Neuronal stem cell (in vitro differentiated cells): Measurements from ENCODE around the gene RUVBL2.

Experiments used
- DNase-seq: peaks from one replicate; pipeline ENCODE4 v3.0.0-alpha.2; 2013; ENCODE audit warnings: low spot score
- H2AFZ ChIP-seq: one replicate; pipeline ENCODE4 v1.6.1; 2013; ENCODE audit warnings: mild to moderate bottlenecking, low read length, inconsistent platforms
- H2AK5ac ChIP-seq: 2 replicates; pipeline ENCODE4 v1.6.1; 2013; ENCODE audit warnings: low read depth, mild to moderate bottlenecking, inconsistent platforms, low read length, moderate library complexity, mixed read lengths
- H2BK120ac ChIP-seq: 2 replicates; pipeline ENCODE4 v1.6.1; 2013; ENCODE audit warnings: low read depth, mild to moderate bottlenecking, inconsistent platforms, low read length, moderate library complexity, mixed read lengths
- H2BK12ac ChIP-seq: one replicate; pipeline ENCODE4 v1.6.1; 2013; ENCODE audit warnings: low read length, inconsistent platforms
- H2BK15ac ChIP-seq: 2 replicates; pipeline ENCODE4 v1.6.1; 2013; ENCODE audit warnings: mild to moderate bottlenecking, low read length, inconsistent platforms, mixed read lengths
- H2BK5ac ChIP-seq: one replicate; pipeline ENCODE4 v1.6.1; 2013; ENCODE audit warnings: inconsistent platforms, mild to moderate bottlenecking, low read length, moderate library complexity
- H3K14ac ChIP-seq: one replicate; pipeline ENCODE4 v1.6.1; 2013; ENCODE audit warnings: low read length, inconsistent platforms
- H3K18ac ChIP-seq: 2 replicates; pipeline ENCODE4 v1.6.1; 2013; ENCODE audit warnings: low read length, inconsistent platforms
- H3K23ac ChIP-seq: 2 replicates; pipeline ENCODE4 v1.6.1; 2013; ENCODE audit warnings: low read depth, mild to moderate bottlenecking, mixed read lengths, low read length, inconsistent platforms; ENCODE audit not compliant: poor library complexity
- H3K27ac ChIP-seq: replicated peaks from 3 replicates; pipeline ENCODE4 v1.5.1; 2013; ENCODE audit warnings: low read length, inconsistent platforms
- H3K27me3 ChIP-seq, 3 experiments: 2 replicates each; pipeline ENCODE4 v1.6.1; 2013; ENCODE audit warnings: low read length in 3 of 3, mild to moderate bottlenecking in 2 of 3, inconsistent platforms in 1 of 3, low read depth in 1 of 3, mixed read lengths in 1 of 3, moderate library complexity in 1 of 3; ENCODE audit not compliant: control insufficient read depth in 3 of 3, insufficient read depth in 3 of 3
- H3K36me3 ChIP-seq, 2 donors: replicated peaks in 1 of 2; 2 replicates each; pipeline ENCODE4 v1.6.1; 2013; ENCODE audit warnings: low read length in 2 of 2; ENCODE audit not compliant: control insufficient read depth in 2 of 2, insufficient read depth in 2 of 2
- H3K4ac ChIP-seq: 2 replicates; pipeline ENCODE4 v1.6.1; 2013; ENCODE audit warnings: inconsistent platforms, mild to moderate bottlenecking, low read length, moderate library complexity
- H3K4me1 ChIP-seq, 2 donors: 1 replicate in 1 of 2; 2 replicates in 1 of 2; pipeline ENCODE4 v1.6.1; 2013; ENCODE audit warnings: low read length in 2 of 2, low read depth in 1 of 2; ENCODE audit not compliant: control insufficient read depth in 2 of 2, insufficient read depth in 1 of 2
- H3K4me2 ChIP-seq: one replicate; pipeline ENCODE4 v1.6.1; 2013; ENCODE audit warnings: mild to moderate bottlenecking, low read length, inconsistent platforms; ENCODE audit not compliant: insufficient read depth, poor library complexity, severe bottlenecking
- H3K4me3 ChIP-seq, 2 donors: 2 replicates each; pipeline ENCODE4 v1.5.1; 2013; ENCODE audit warnings: low read length in 2 of 2, mild to moderate bottlenecking in 2 of 2, inconsistent platforms in 1 of 2, moderate library complexity in 1 of 2
- H3K79me1 ChIP-seq: one replicate; pipeline ENCODE4 v1.6.1; 2013; ENCODE audit warnings: low read depth, mild to moderate bottlenecking, inconsistent platforms, low read length, moderate library complexity
- H3K9ac ChIP-seq: one replicate; pipeline ENCODE4 v1.6.1; 2013; ENCODE audit warnings: mild to moderate bottlenecking, low read depth, low read length, inconsistent platforms; ENCODE audit not compliant: poor library complexity
- H3K9me3 ChIP-seq, 2 donors: replicated peaks in 1 of 2; 2 replicates each; pipeline versions ENCODE3 to v1.6.1; 2013; ENCODE audit warnings: low read length in 2 of 2, mild to moderate bottlenecking in 2 of 2, inconsistent platforms in 1 of 2, low read depth in 1 of 2, mixed read lengths in 1 of 2, moderate library complexity in 1 of 2; ENCODE audit not compliant: control insufficient read depth in 2 of 2, insufficient read depth in 1 of 2
- H4K8ac ChIP-seq: one replicate; pipeline ENCODE4 v1.6.1; 2013; ENCODE audit warnings: low read depth, mild to moderate bottlenecking, inconsistent platforms, low read length, moderate library complexity
- H4K91ac ChIP-seq: one replicate; pipeline ENCODE4 v1.6.1; 2013; ENCODE audit warnings: low read length, low read depth, mild to moderate bottlenecking, inconsistent platforms; ENCODE audit not compliant: poor library complexity
- WGBS, 2 donors: extraction: QIAGEN DNeasy Blood & Tissue Kit; methylation state at CpG; one replicate each; pipeline ENCODE4 v1.1.7; 2013; ENCODE audit warnings: missing lambda C conversion rate in 2 of 2, mixed read lengths in 1 of 2; ENCODE audit not compliant: insufficient read length in 2 of 2, insufficient replicate concordance in 1 of 2; ENCODE audit errors: extremely low coverage in 2 of 2; 5-methylcytosine and 5-hydroxymethylcytosine counted together

The RUVBL2 gene

DNA sequence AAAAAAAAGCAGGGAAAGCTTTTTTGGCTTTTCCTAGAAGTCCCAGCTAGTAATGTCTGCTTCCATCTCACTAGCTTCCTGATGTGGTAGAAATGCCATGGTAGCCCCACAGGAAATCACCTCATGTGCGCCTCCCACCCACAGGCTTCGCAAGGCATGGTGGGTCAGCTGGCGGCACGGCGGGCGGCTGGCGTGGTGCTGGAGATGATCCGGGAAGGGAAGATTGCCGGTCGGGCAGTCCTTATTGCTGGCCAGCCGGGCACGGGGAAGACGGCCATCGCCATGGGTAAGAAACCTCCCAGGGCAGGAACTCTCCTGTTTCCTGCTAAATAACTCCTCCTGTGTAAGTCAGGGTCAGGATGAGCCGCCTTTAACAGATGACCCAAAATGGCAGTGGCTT is 10.4 kb downstream of the RUVBL2 start:
- WGBS, 2 donors = no CpG with 5 or more reads among the region's 15 CpGs
- no peak overlapping the region for H3K27ac ChIP-seq
- H3K27me3 ChIP-seq = peaks cover 0 to 2% (median 0%) of the 10 kb centered on the region in 3 experiments
- H3K9me3 ChIP-seq = no peaks in the 10 kb centered on the region
- no peak overlapping the region for H3K4me3 ChIP-seq
- no peak overlapping the region for H2BK15ac ChIP-seq
- no peaks in the 10 kb centered on the region for H3K4me1 ChIP-seq
- H3K4ac ChIP-seq = no peak overlapping the region
- no peak overlapping the region for H3K18ac ChIP-seq
- H3K4me2 ChIP-seq = no peak overlapping the region
- H2BK12ac ChIP-seq = no peak overlapping the region
- H3K79me1 ChIP-seq = peaks cover 3% of the 10 kb centered on the region
- DNase-seq = no peak
- H4K8ac ChIP-seq = no peak overlapping the region
- no peak overlapping the region for H3K23ac ChIP-seq
- no peak overlapping the region for H2AFZ ChIP-seq
- H2BK5ac ChIP-seq = no peak overlapping the region
- H4K91ac ChIP-seq = no peak overlapping the region
- no peak overlapping the region for H3K9ac ChIP-seq
- H2AK5ac ChIP-seq = no peak overlapping the region
- peaks cover 37 to 65% of the 10 kb centered on the region in 2 donors for H3K36me3 ChIP-seq
- no peak overlapping the region for H2BK120ac ChIP-seq
- H3K14ac ChIP-seq = no peak overlapping the region

DNA sequence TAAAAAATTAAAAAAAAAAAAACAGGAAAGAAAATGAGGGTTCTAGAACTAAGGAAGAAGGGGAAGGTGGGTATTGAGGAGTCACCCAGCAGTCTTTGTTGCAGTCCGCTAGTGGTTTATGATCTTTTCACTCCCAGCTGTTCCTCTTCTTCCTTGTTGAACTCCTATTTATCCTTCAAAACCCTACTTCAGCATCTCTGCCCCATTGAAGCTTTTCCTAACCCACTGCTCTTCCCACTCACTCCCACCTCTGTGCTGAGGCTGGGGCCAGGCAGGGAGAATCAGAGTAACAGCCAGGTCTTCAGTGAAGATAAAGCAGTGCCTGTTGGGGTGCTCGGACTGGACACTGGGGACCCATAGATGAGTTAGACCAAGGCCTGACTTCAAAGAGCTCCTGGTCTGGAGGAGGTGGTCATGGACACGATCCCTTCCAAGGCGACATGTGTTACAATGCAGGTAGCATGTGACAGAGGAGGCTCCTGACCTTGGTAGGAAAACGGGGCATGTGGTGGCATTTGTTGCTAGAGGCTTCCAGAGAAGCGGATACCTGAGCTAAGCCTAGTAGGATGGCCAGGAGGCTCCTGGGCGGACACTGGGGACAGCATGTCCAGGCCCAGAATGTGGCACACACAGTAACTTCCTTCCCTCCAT is 11.4 kb downstream of the RUVBL2 start:
- no peak overlapping the region for H3K4me3 ChIP-seq
- H2AFZ ChIP-seq = no peak overlapping the region
- no peak overlapping the region for H4K91ac ChIP-seq
- H3K27me3 ChIP-seq = peaks cover 0 to 2% (median 0%) of the 10 kb centered on the region in 3 experiments
- H3K14ac ChIP-seq = no peak overlapping the region
- peaks cover 45 to 72% of the 10 kb centered on the region in 2 donors for H3K36me3 ChIP-seq
- H2BK5ac ChIP-seq = no peak overlapping the region
- no peak overlapping the region for H3K18ac ChIP-seq
- H2BK12ac ChIP-seq = no peak overlapping the region
- H3K27ac ChIP-seq = no peak overlapping the region
- DNase-seq = no peak
- H3K23ac ChIP-seq = no peak overlapping the region
- no peak overlapping the region for H4K8ac ChIP-seq
- H3K9ac ChIP-seq = no peak overlapping the region
- no peaks in the 10 kb centered on the region for H3K4me1 ChIP-seq
- peaks cover 3% of the 10 kb centered on the region for H3K79me1 ChIP-seq
- H3K4ac ChIP-seq = no peak overlapping the region
- no peak overlapping the region for H2AK5ac ChIP-seq
- no CpG with 5 or more reads among the region's 7 CpGs for WGBS, 2 donors
- H2BK15ac ChIP-seq = no peak overlapping the region
- H2BK120ac ChIP-seq = no peak overlapping the region
- no peak overlapping the region for H3K4me2 ChIP-seq
- H3K9me3 ChIP-seq = no peaks in the 10 kb centered on the region

DNA sequence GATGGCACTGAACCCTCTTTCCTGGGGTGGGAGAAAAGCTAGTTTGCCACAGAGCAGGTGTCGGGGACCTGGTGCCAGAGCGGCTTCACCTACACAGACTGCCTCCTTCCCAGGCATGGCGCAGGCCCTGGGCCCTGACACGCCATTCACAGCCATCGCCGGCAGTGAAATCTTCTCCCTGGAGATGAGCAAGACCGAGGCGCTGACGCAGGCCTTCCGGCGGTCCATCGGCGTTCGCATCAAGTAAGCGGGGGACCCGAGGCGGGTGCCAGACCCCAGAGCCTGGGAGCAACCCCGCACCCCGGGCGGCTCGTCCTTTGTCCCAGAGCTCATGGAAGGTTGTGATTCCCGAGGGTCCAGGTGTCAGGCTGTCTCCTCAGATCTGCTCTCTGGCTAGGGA is 13.2 kb downstream of the RUVBL2 start:
- H3K23ac ChIP-seq = no peak overlapping the region
- no peaks in the 10 kb centered on the region for H3K4me1 ChIP-seq
- H3K4me3 ChIP-seq = no peak overlapping the region
- no peak overlapping the region for H3K4me2 ChIP-seq
- no peak overlapping the region for H2BK5ac ChIP-seq
- peaks cover 5% of the 10 kb centered on the region for H3K79me1 ChIP-seq
- H2BK12ac ChIP-seq = no peak overlapping the region
- H3K4ac ChIP-seq = no peak overlapping the region
- H2BK120ac ChIP-seq = no peak overlapping the region
- H3K9me3 ChIP-seq = no peaks in the 10 kb centered on the region
- H3K18ac ChIP-seq = peak overlapping the region; percentile 38
- H4K8ac ChIP-seq = no peak overlapping the region
- no CpG with 5 or more reads among the region's 22 CpGs for WGBS, 2 donors
- H3K36me3 ChIP-seq = peaks cover 56 to 83% of the 10 kb centered on the region in 2 donors
- no peak overlapping the region for H2BK15ac ChIP-seq
- no peak overlapping the region for H4K91ac ChIP-seq
- H3K14ac ChIP-seq = no peak overlapping the region
- peaks cover 0 to 2% (median 0%) of the 10 kb centered on the region in 3 experiments for H3K27me3 ChIP-seq
- DNase-seq = no peak
- H3K27ac ChIP-seq = no peak overlapping the region
- no peak overlapping the region for H2AFZ ChIP-seq
- no peak overlapping the region for H2AK5ac ChIP-seq
- no peak overlapping the region for H3K9ac ChIP-seq

DNA sequence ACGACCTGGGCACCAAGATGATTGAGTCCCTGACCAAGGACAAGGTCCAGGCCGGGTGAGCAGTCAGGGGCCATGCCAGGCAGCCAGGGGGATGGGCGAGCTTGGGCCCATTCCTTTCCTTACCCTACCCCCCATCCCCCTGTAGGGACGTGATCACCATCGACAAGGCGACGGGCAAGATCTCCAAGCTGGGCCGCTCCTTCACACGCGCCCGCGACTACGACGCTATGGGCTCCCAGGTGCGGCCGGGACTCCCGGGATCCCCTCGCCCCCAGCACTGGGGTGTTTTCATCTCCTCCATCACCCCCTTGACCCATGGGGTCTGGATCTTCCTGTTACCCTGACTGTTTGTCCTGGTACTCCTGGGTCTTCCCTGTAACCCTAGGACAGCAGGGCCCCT is 16.1 kb downstream of the RUVBL2 start:
- no peak overlapping the region for H3K27ac ChIP-seq
- no peak overlapping the region for H2AFZ ChIP-seq
- no peak overlapping the region for H3K4ac ChIP-seq
- H3K14ac ChIP-seq = no peak overlapping the region
- H2BK15ac ChIP-seq = no peak overlapping the region
- no peak for DNase-seq
- H2BK120ac ChIP-seq = no peak overlapping the region
- H3K36me3 ChIP-seq = peaks cover 48 to 84% of the 10 kb centered on the region in 2 donors
- WGBS, 2 donors = no CpG with 5 or more reads among the region's 18 CpGs
- H3K79me1 ChIP-seq = peaks cover 5% of the 10 kb centered on the region
- peaks cover 0 to 2% (median 0%) of the 10 kb centered on the region in 3 experiments for H3K27me3 ChIP-seq
- H3K9me3 ChIP-seq = no peaks in the 10 kb centered on the region
- no peak overlapping the region for H3K9ac ChIP-seq
- no peak overlapping the region for H3K4me3 ChIP-seq
- no peak overlapping the region for H3K4me2 ChIP-seq
- H2BK5ac ChIP-seq = no peak overlapping the region
- H2AK5ac ChIP-seq = no peak overlapping the region
- no peak overlapping the region for H4K8ac ChIP-seq
- no peaks in the 10 kb centered on the region for H3K4me1 ChIP-seq
- no peak overlapping the region for H3K18ac ChIP-seq
- no peak overlapping the region for H4K91ac ChIP-seq
- H3K23ac ChIP-seq = no peak overlapping the region
- H2BK12ac ChIP-seq = no peak overlapping the region
